Aorta (tissue), 5 donors: ENCODE results near the gene SMPD4. TPM values are rescaled to one million over a fixed set of nuclear protein-coding genes. Genes with fewer than 3 reads are reported as not detected.
"Not testable (repeated sequence)": the region's sequence is repeated elsewhere in the genome, so short reads cannot be mapped to it uniquely, and the experiment has no call there.

Source experiments
- ATAC-seq: fragments of 200-7000 bp; cut with Tn5 transposase; one replicate; pipeline ENCODE4 v1.9.1; 2022; ENCODE audit warnings: moderate library complexity; ENCODE audit not compliant: low FRiP score
- DNase-seq, 2 donors: peaks; one replicate each; pipeline ENCODE4 v3.0.0-alpha.2; 2020
- H3K27ac ChIP-seq, 2 donors: one replicate each; pipeline ENCODE4 v1.5.1; 2013; ENCODE audit warnings: low read length in 2 of 2, mild to moderate bottlenecking in 2 of 2, moderate library complexity in 2 of 2, control low read depth in 1 of 2, inconsistent platforms in 1 of 2, low read depth in 1 of 2
- H3K27me3 ChIP-seq, 2 donors: one replicate each; pipeline ENCODE4 v1.6.1; 2013; ENCODE audit warnings: control low read depth in 1 of 2, low read length in 1 of 2, mild to moderate bottlenecking in 1 of 2, moderate library complexity in 1 of 2; ENCODE audit not compliant: insufficient read depth in 2 of 2, control insufficient read depth in 1 of 2
- H3K36me3 ChIP-seq, 2 donors: one replicate each; pipeline ENCODE4 v1.6.1; 2013; ENCODE audit warnings: control low read depth in 1 of 2, low read length in 1 of 2, mild to moderate bottlenecking in 1 of 2; ENCODE audit not compliant: insufficient read depth in 2 of 2, control insufficient read depth in 1 of 2
- H3K4me1 ChIP-seq, 2 donors: one replicate each; pipeline ENCODE4 v1.6.1; 2013; ENCODE audit warnings: low read length in 2 of 2, control low read depth in 1 of 2, mild to moderate bottlenecking in 1 of 2, moderate library complexity in 1 of 2; ENCODE audit not compliant: insufficient read depth in 2 of 2, control insufficient read depth in 1 of 2
- H3K4me3 ChIP-seq, 2 donors: one replicate each; pipeline ENCODE4 v1.5.1; 2013; ENCODE audit warnings: low read length in 2 of 2, control low read depth in 1 of 2, mild to moderate bottlenecking in 1 of 2
- H3K9me3 ChIP-seq: one replicate; pipeline ENCODE4 v1.6.1; 2013; ENCODE audit warnings: mild to moderate bottlenecking, low read length; ENCODE audit not compliant: control insufficient read depth
- WGBS, 2 donors: extraction: QIAGEN DNeasy Blood & Tissue Kit; methylation state at CpG; one replicate each; pipeline ENCODE4 v1.1.7; 2013; 5-methylcytosine and 5-hydroxymethylcytosine counted together
- intact Hi-C, 2 donors: fragments of 100-400 bp; cut with DNase I; formaldehyde crosslinking; loops; one replicate each; pipeline versions ENCODE4 v1.14.2 to v1.15.0; 2022
- polyA plus RNA-seq, 2 donors: library from polyadenylated mRNA; stranded (reverse); fragments of 200-250 nt; gene quantifications; one replicate each; pipeline ENCODE4 v1.2.3, GENCODE V29; 2013
- total RNA-seq, 2 donors: library from RNA; stranded (reverse); fragmentation: NEBNext Ultra II Directional; extraction: Animal tissue kit (Norgen Biotek cat#: 25700); gene quantifications; one replicate each; pipeline ENCODE4 v1.2.1, GENCODE V29; 2021
- donor health status: healthy with polysubstance abuse.
- donor health status: Bipolar disorder and iron deficiency.
- donor health status: DM: no; HTN: no; CAD: no.
- donor health status: DM: no; HTN: no; CAD: no.
- donor health status: DM: yes; HTN: yes; CAD: no.

The SMPD4 gene
- total and polyA plus RNA-seq, 4 donors, result 14.4 to 60.7 (median 34.9) TPM

- DNase-seq, H3K9me3 ChIP-seq, ATAC-seq, H3K27me3 ChIP-seq, H3K4me3 ChIP-seq, H3K4me1 ChIP-seq, H3K36me3 ChIP-seq, H3K27ac ChIP-seq, intact Hi-C loops: not testable (repeated sequence)
- 84 to 87% methylated on average over 3 of the region's 3 CpGs for WGBS, 2 donors
Measured at GRCh38 chr2:130166611-130167010, 14.8 kb downstream of the SMPD4 start.

- Histone ChIP-seq H3K27me3 (no peaks in the 10 kb centered on the region), H3K36me3 (peaks cover 0 to 8% of the 10 kb centered on the region in 2 donors), H3K27ac (no peak overlapping the region), H3K4me1 (no peaks in the 10 kb centered on the region), H3K9me3 (no peaks in the 10 kb centered on the region), H3K4me3 (no peak overlapping the region)
- no peak for DNase-seq
- intact Hi-C loops, result no loop called here
- WGBS, 2 donors, result 93 to 97% methylated on average over 8 of the region's 8 CpGs
- ATAC-seq, result no peak
Measured at GRCh38 chr2:130165293-130166016, 15.9 kb downstream of the SMPD4 start.

GRCh38 chr2:130162968-130163367 is 18.4 kb downstream of the SMPD4 start:
- no peaks in the 10 kb centered on the region for H3K4me1 ChIP-seq
- H3K4me3 ChIP-seq, result no peak overlapping the region
- WGBS, 2 donors, result 90 to 94% methylated on average over 9 of the region's 9 CpGs
- peaks cover 0 to 9% of the 10 kb centered on the region in 2 donors for H3K36me3 ChIP-seq
- ATAC-seq, result no peak
- H3K27me3 ChIP-seq, result no peaks in the 10 kb centered on the region
- no peak overlapping the region for H3K27ac ChIP-seq
- no peaks in the 10 kb centered on the region for H3K9me3 ChIP-seq
- DNase-seq, result no peak
- intact Hi-C loops, result no loop called here

GRCh38 chr2:130162486-130162885 is 18.9 kb downstream of the SMPD4 start:
- intact Hi-C loops, DNase-seq, H3K9me3 ChIP-seq, ATAC-seq, H3K27ac ChIP-seq, H3K4me1 ChIP-seq, H3K4me3 ChIP-seq, H3K36me3 ChIP-seq, H3K27me3 ChIP-seq: not testable (repeated sequence)
- WGBS, 2 donors, result 92 to 95% methylated on average over 6 to 7 of the region's 7 CpGs

- H3K36me3 ChIP-seq, H3K27me3 ChIP-seq, ATAC-seq, intact Hi-C loops, DNase-seq, H3K4me3 ChIP-seq, H3K4me1 ChIP-seq, H3K9me3 ChIP-seq, H3K27ac ChIP-seq: not testable (repeated sequence)
- 65 to 73% methylated on average over 25 of the region's 25 CpGs for WGBS, 2 donors
Measured at GRCh38 chr2:130160838-130161705, 20.3 kb downstream of the SMPD4 start.

GRCh38 chr2:130160131-130160530 is 21.3 kb downstream of the SMPD4 start:
- Histone ChIP-seq H3K9me3 (no peaks in the 10 kb centered on the region), H3K4me3 (no peak overlapping the region), H3K4me1 (no peaks in the 10 kb centered on the region), H3K27me3 (no peaks in the 10 kb centered on the region), H3K36me3 (peaks cover 0 to 5% of the 10 kb centered on the region in 2 donors), H3K27ac (no peak overlapping the region)
- ATAC-seq, result no peak
- intact Hi-C loops, result no loop called here
- WGBS, 2 donors, result 95 to 97% methylated on average over 6 of the region's 6 CpGs
- DNase-seq, result no peak

- H3K27me3 ChIP-seq, H3K4me3 ChIP-seq, H3K36me3 ChIP-seq, H3K4me1 ChIP-seq, DNase-seq, intact Hi-C loops, ATAC-seq, H3K27ac ChIP-seq, H3K9me3 ChIP-seq: not testable (repeated sequence)
- 90 to 92% methylated on average over 4 of the region's 4 CpGs for WGBS, 2 donors
Measured at GRCh38 chr2:130159376-130159775, 22.0 kb downstream of the SMPD4 start.

GRCh38 chr2:130158631-130159030 is 22.8 kb downstream of the SMPD4 start:
- Histone ChIP-seq H3K4me3 (no peak overlapping the region), H3K4me1 (no peaks in the 10 kb centered on the region), H3K27ac (no peak overlapping the region), H3K27me3 (no peaks in the 10 kb centered on the region), H3K9me3 (no peaks in the 10 kb centered on the region), H3K36me3 (peaks cover 0 to 4% of the 10 kb centered on the region in 2 donors)
- ATAC-seq (no peak), DNase-seq (no peak)
- WGBS, 2 donors, result 88 to 94% methylated on average over 9 of the region's 9 CpGs
- intact Hi-C loops, result no loop called here
